ENCODE data around the gene UQCR10. TPM values are rescaled to one million over a fixed set of nuclear protein-coding genes. Genes with fewer than 3 reads are reported as not detected.

Gene UQCR10
- total RNA-seq, 1 experiment from 2014 or later = 114 TPM

DNA sequence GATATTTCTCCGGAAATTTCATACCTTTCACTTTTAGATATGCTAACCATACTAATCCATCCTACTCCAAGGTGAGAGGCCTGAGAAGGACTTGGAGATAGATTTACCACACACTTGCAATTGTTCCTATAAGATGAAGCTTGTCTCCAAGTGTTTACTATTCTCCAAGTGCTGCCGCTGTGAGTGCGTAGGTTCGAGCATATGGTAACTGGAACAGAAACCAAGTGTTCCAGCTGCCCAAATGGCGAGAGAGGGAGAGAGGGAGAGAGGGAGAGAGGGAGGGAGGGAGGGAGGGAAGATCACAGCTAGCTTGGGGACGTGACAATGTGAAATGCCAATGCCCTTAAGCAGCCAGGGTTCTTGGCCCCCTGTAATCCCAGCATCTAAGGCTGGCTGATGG is 49.4 kb downstream of the UQCR10 start:
- peak; percentile 66 for DNase-seq (ENCODE audit: low spot score)
- in situ Hi-C loops (cut with HindIII; ENCODE audit: low sequenced_read_pairs) = no loop called here

GRCh38 chr22:29816980-29817379 is 49.8 kb downstream of the UQCR10 start:
- in situ Hi-C loops (cut with HindIII; ENCODE audit: low sequenced_read_pairs) = no loop called here
- DNase-seq (ENCODE audit: low spot score) = no peak

DNA sequence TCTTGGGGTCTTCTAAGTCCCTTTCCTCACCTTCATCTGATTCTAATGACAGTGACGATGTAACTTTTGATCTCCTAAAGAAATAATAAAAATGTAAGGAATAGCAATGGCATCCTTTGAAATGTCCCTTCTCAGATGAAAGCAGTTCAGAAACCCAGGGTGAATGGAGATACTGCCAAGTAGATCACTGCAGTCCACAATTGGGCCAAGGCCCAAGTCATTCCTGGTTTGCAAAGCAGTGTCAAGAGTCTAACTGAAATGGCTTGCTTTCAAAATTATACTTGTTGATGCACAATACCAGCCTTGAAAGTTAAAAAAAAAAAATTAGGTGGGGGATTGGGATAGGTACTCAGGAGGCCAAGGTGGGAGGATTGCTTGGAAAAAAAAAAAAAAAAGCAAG is 50.6 kb downstream of the UQCR10 start:
- DNase-seq (ENCODE audit: low spot score) = peak; percentile 88
- in situ Hi-C loops (cut with HindIII; ENCODE audit: low sequenced_read_pairs) = no loop called here

DNA sequence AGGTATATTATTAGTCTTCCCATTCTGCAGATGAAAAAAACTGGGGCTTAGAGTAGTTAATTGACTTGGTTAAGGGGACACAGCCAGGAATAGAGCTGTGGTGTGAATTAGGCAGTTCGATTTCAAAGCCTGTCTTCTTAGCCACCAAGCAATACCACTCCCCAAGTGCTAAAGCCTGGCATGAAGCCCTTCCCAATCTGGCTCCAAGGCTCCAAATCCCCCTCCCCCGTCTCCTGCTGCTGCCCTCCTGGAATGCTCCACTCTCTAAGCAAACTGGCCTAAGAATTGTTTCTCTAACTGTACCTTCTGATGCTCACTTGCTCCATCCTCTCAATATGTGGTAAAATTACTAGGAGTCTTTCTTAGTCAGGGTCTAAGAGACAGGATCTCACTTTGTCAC is 52.3 kb downstream of the UQCR10 start:
- in situ Hi-C loops (cut with HindIII; ENCODE audit: low sequenced_read_pairs) = no loop called here
- no peak for DNase-seq (ENCODE audit: low spot score)

Other genes starting within 250 kb of the UQCR10 start
- gene THOC5, start 213.6 kb upstream of the UQCR10 start, total RNA-seq (2014; rRNA removed; shearing (Covaris generic)) = 58.9 and 62.6 TPM in 2 replicates
- gene NIPSNAP1, start 186.3 kb upstream of the UQCR10 start, total RNA-seq (2014; rRNA removed; shearing (Covaris generic)) = 187 and 209 TPM in 2 replicates
- 54.7 and 77.1 TPM in 2 replicates for gene NF2, start 163.7 kb upstream of the UQCR10 start, total RNA-seq (2014; rRNA removed; shearing (Covaris generic))
- 1.5 and 2.8 TPM in 2 replicates for gene CABP7, start 47.4 kb upstream of the UQCR10 start, total RNA-seq (2014; rRNA removed; shearing (Covaris generic))
- gene ZMAT5, start 362 bp upstream of the UQCR10 start, total RNA-seq (2014; rRNA removed; shearing (Covaris generic)) = 28.7 and 30.0 TPM in 2 replicates
- 31.1 and 51.5 TPM in 2 replicates for gene ASCC2, start 70.9 kb downstream of the UQCR10 start, total RNA-seq (2014; rRNA removed; shearing (Covaris generic))
- 23.9 and 25.9 TPM in 2 replicates for gene MTMR3, start 115.8 kb downstream of the UQCR10 start, total RNA-seq (2014; rRNA removed; shearing (Covaris generic))